GM23338 (cell line): Measurements from ENCODE around the gene SOX11. TPM values are rescaled to one million over a fixed set of nuclear protein-coding genes. Genes with fewer than 3 reads are reported as not detected.

Source experiments
- ATAC-seq: fragments of 200-7000 bp; cut with Tn5 transposase; 3 replicates; pipeline ENCODE4 v1.9.1; 2020
- DNase-seq: peaks from one replicate; pipeline ENCODE4 v3.0.0-alpha.2; 2015; ENCODE audit warnings: low spot score
- H2AFZ ChIP-seq: fragments of 200-600 bp; sonication (generic); 2 replicates; pipeline ENCODE4 v1.8.0; 2016; ENCODE audit warnings: antibody characterized with exemption, mild to moderate bottlenecking, moderate library complexity
- H3F3A ChIP-seq: fragments of 200-600 bp; sonication (generic); replicated peaks from 2 replicates; pipeline ENCODE4 v1.8.0; 2017; ENCODE audit warnings: antibody characterized with exemption, mixed run types, low read depth
- H3K27ac ChIP-seq: fragments of 200-600 bp; sonication (generic); 2 replicates; pipeline ENCODE4 v1.6.1; 2016; ENCODE audit warnings: low read depth
- H3K27me3 ChIP-seq: fragments of 200-600 bp; sonication (generic); 2 replicates; pipeline ENCODE4 v1.8.0; 2016; ENCODE audit warnings: mild to moderate bottlenecking, mixed run types, moderate library complexity; ENCODE audit not compliant: insufficient read depth
- H3K36me3 ChIP-seq: fragments of 200-600 bp; sonication (generic); 2 replicates; pipeline ENCODE4 v1.8.0; 2016; ENCODE audit warnings: mild to moderate bottlenecking; ENCODE audit not compliant: insufficient read depth
- H3K4me1 ChIP-seq: fragments of 200-600 bp; sonication (generic); 2 replicates; pipeline ENCODE4 v1.8.0; 2016; ENCODE audit warnings: mild to moderate bottlenecking, moderate library complexity; ENCODE audit not compliant: insufficient read depth
- H3K4me2 ChIP-seq: fragments of 200-600 bp; sonication (generic); 2 replicates; pipeline ENCODE4 v1.7.1; 2017; ENCODE audit warnings: mixed run types
- H3K4me3 ChIP-seq: fragments of 200-600 bp; sonication (generic); 2 replicates; pipeline ENCODE4 v1.6.1; 2016; ENCODE audit warnings: mixed run types
- H3K79me2 ChIP-seq: fragments of 200-600 bp; sonication (generic); replicated peaks from 2 replicates; pipeline ENCODE4 v1.8.0; 2017; ENCODE audit warnings: mild to moderate bottlenecking; ENCODE audit not compliant: insufficient read depth
- H3K9me2 ChIP-seq: fragments of 200-600 bp; sonication (generic); 2 replicates; pipeline ENCODE4 v1.8.0; 2017; ENCODE audit not compliant: insufficient read depth
- H4K20me1 ChIP-seq: fragments of 200-600 bp; sonication (generic); replicated peaks from 2 replicates; pipeline ENCODE4 v1.8.0; 2017; ENCODE audit warnings: mild to moderate bottlenecking; ENCODE audit not compliant: insufficient read depth
- H3K27ac Mint-ChIP-seq: 2 replicates; pipeline ENCODE4 v1.8.0; 2020; ENCODE audit warnings: inconsistent platforms, mild to moderate bottlenecking, moderate library complexity, mixed read lengths
- H3K27me3 Mint-ChIP-seq: 3 replicates; pipeline ENCODE4 v1.8.0; 2022; ENCODE audit warnings: low read depth, mild to moderate bottlenecking, moderate library complexity, mixed read lengths, inconsistent platforms; ENCODE audit not compliant: insufficient read depth, poor library complexity
- H3K36me3 Mint-ChIP-seq: 3 replicates; pipeline ENCODE4 v1.8.0; 2021; ENCODE audit warnings: low read depth, mild to moderate bottlenecking, inconsistent platforms, moderate library complexity, mixed read lengths
- H3K4me1 Mint-ChIP-seq: 3 replicates; pipeline ENCODE4 v1.8.0; 2020; ENCODE audit warnings: mild to moderate bottlenecking, inconsistent platforms, mixed read lengths
- H3K4me3 Mint-ChIP-seq: 3 replicates; pipeline ENCODE4 v1.8.0; 2021; ENCODE audit warnings: moderate library complexity, mild to moderate bottlenecking, inconsistent platforms, mixed read lengths
- H3K9me3 Mint-ChIP-seq: 3 replicates; pipeline ENCODE4 v1.8.0; 2020; ENCODE audit warnings: moderate library complexity, mild to moderate bottlenecking, inconsistent platforms, mixed read lengths
- CREB1 ChIP-seq: fragments of 250-450 bp; sonication (Bioruptor Pico); IDR thresholded peaks from 2 replicates; pipeline ENCODE4 v1.5.0; 2020; ENCODE audit warnings: low read depth, mild to moderate bottlenecking, moderate library complexity
- CTCF ChIP-seq, 2 experiments: fragments of 200-600 bp in 1 of 2; sonication (generic) in 1 of 2; conservative IDR thresholded peaks; 2 replicates each; pipeline versions ENCODE4 v1.5.1 to v1.6.1; 2016 to 2017; ENCODE audit warnings: antibody characterized with exemption in 2 of 2, low read depth in 2 of 2, mild to moderate bottlenecking in 2 of 2, moderate library complexity in 1 of 2
- EZH2 ChIP-seq: fragments of 200-600 bp; sonication (generic); IDR thresholded peaks from one replicate; pipeline ENCODE4 v1.8.0; 2017; ENCODE audit warnings: antibody characterized with exemption, mild to moderate bottlenecking, low read depth; ENCODE audit not compliant: unreplicated experiment
- EZH2phosphoT487 ChIP-seq: fragments of 200-600 bp; sonication (generic); IDR thresholded peaks from one replicate; pipeline ENCODE4 v1.8.1; 2018; ENCODE audit warnings: antibody characterized with exemption; ENCODE audit not compliant: unreplicated experiment
- NANOG ChIP-seq: IDR thresholded peaks from 2 replicates; pipeline ENCODE4 v1.6.1; 2016; ENCODE audit warnings: antibody characterized with exemption, borderline replicate concordance
- ZNF331 ChIP-seq: fragments of 250-450 bp; sonication (Bioruptor Pico); IDR thresholded peaks from 2 replicates; pipeline ENCODE4 v1.5.0; 2020; ENCODE audit warnings: low read depth, mild to moderate bottlenecking, moderate library complexity
- ZNF462 ChIP-seq: fragments of 250-450 bp; sonication (Bioruptor Pico); IDR thresholded peaks from 2 replicates; pipeline ENCODE4 v1.5.0; 2020; ENCODE audit warnings: mild to moderate bottlenecking, moderate library complexity
- polyA plus RNA-seq: library from polyadenylated mRNA; unstranded; fragments of >200 nt; fragmentation: Nextera tagmentation; extraction: Ambion mirVana; gene quantifications from 2 replicates; pipeline ENCODE4 v1.2.1, GENCODE V29; 2016
- total RNA-seq: library from RNA; depleted of rRNA; stranded (reverse); fragments of >200 nt; shearing (Covaris generic); gene quantifications from 2 replicates; pipeline ENCODE4 v1.2.3, GENCODE V29; 2014

SOX11 gene
- total and polyA plus RNA-seq, 2 experiments from 2014 or later, result 26.5 to 33.2 TPM

DNA sequence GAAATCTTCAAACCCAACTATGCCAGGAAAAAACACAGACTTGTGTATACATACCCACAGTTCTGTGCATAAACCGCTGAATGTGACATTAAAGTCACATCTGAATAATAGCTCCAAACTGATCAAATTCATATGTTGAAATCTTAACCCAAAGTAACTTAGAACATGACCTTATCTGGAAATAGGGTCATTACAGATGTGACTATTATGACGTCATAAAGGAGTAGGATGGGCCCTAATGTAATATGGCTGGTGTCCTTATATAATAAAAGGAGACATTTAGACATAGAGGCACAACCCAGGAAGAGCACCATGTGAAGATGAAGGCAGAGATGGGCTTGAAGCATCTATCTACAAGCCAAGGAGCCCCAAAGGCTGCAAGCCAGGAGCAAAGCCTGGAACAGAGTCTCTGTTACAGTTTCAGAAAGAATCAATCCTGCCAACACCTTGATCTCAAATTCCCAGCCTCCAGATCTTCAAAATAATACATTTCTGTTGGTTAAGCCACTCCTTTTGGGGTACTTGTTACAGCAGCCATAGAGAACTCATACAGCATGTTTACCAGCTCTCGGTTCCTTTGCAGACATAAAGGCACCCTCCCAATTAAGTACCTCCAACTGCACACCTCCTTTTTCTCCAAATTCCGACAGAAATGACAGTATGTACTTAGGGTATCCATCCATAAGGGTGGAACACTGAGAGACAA is 27.6 kb downstream of the SOX11 start (continued):
- TF ChIP-seq ZNF462 (CRISPR knock-in tag) (no peak), CREB1 (CRISPR knock-in tag) (no peak), NANOG (no peak), EZH2phosphoT487 (no peak), ZNF331 (CRISPR knock-in tag) (no peak), EZH2 (no peak)

DNA sequence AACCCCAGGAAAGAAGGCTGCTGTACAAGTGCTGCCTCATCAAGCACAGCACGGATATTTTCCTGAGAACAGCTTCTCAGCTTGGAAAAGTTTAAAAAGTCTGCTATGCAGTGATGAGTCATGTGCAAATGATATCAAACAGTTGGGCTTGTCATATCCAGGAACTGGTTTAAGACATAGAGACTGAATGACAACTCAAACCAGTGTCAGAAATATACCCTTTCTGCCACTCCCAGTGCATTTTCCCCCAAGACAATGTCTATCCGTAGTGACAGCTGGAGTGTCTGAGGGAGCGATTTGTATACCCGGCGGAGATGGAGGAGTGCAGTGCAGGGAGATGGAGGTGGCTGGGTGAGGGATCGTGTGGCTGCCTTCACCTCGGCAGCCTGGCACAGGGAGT is 28.2 kb downstream of the SOX11 start:
- peaks cover 5% of the 10 kb centered on the region; the same call in 1 of the 3 replicates for H3K36me3 Mint-ChIP-seq
- H3K27ac Mint-ChIP-seq, result no peak overlapping the region
- H3K9me2 ChIP-seq, result no peaks in the 10 kb centered on the region; the same call in 1 of the 2 replicates
- ATAC-seq, result no peak
- no peaks in the 10 kb centered on the region for H3K27me3 ChIP-seq
- peaks cover 15% of the 10 kb centered on the region for H3K9me3 Mint-ChIP-seq
- no peaks in the 10 kb centered on the region for H3K79me2 ChIP-seq
- DNase-seq, result no peak
- no peak overlapping the region for H3K27ac ChIP-seq
- peaks cover 3% of the 10 kb centered on the region for H3K27me3 Mint-ChIP-seq
- peaks cover 17% of the 10 kb centered on the region for H3K4me1 Mint-ChIP-seq
- no peaks in the 10 kb centered on the region for H4K20me1 ChIP-seq
- no peak overlapping the region for H3K4me3 ChIP-seq
- no peak overlapping the region for H3K4me2 ChIP-seq
- no peak overlapping the region for H2AFZ ChIP-seq
- H3K4me3 Mint-ChIP-seq, result no peak overlapping the region
- H3F3A ChIP-seq, result 0 out of 2 replicates have a peak, but pooled peaks cover 5% of the 10 kb centered on the region
- H3K36me3 ChIP-seq, result no peaks in the 10 kb centered on the region; the same call in 1 of the 2 replicates
- no peaks in the 10 kb centered on the region; the same call in 1 of the 2 replicates for H3K4me1 ChIP-seq
- no peak for TF ChIP-seq EZH2
- no peak for TF ChIP-seq CTCF (conservative IDR thresholded peaks at IDR 0.05; ENCODE audit: low read depth in 2 of 2)
